Epithelial cell of esophagus (primary cell): ENCODE results near the gene DPCD.

Experiments
- DNase-seq: peaks from one replicate; pipeline ENCODE4 v3.0.0; 2010; ENCODE audit warnings: low read depth
- H3K4me3 ChIP-seq: 2 replicates; pipeline ENCODE4 v1.5.1; 2011; ENCODE audit warnings: mild to moderate bottlenecking, low read length, control low read depth
- CTCF ChIP-seq: IDR thresholded peaks from 2 replicates; pipeline ENCODE4 v1.5.1; 2011; ENCODE audit warnings: low read depth, mild to moderate bottlenecking, low read length, control low read depth, inconsistent platforms; ENCODE audit not compliant: insufficient read depth; ENCODE audit errors: missing control alignments

Gene DPCD

GRCh38 chr10:101558671-101559595, 29.2 kb upstream of the DPCD start:
- DNase-seq, result no peak
- no peak for TF ChIP-seq CTCF
- H3K4me3 ChIP-seq, result no peak overlapping the region

GRCh38 chr10:101559596-101560297, 28.4 kb upstream of the DPCD start:
- no peak overlapping the region for H3K4me3 ChIP-seq
- no peak for TF ChIP-seq CTCF
- DNase-seq, result no peak

- TF ChIP-seq CTCF, result no peak
- no peak overlapping the region for H3K4me3 ChIP-seq
- DNase-seq, result no peak
Observed at GRCh38 chr10:101560298-101561067, 27.6 kb upstream of the DPCD start.

GRCh38 chr10:101561068-101561915, 26.8 kb upstream of the DPCD start:
- DNase-seq, result no peak
- no peak for TF ChIP-seq CTCF
- H3K4me3 ChIP-seq, result no peak overlapping the region

- TF ChIP-seq CTCF, result no peak
- DNase-seq, result no peak
- H3K4me3 ChIP-seq, result no peak overlapping the region
Observed at GRCh38 chr10:101562231-101562630, 25.9 kb upstream of the DPCD start.

- TF ChIP-seq CTCF, result no peak
- no peak for DNase-seq
- H3K4me3 ChIP-seq, result no peak overlapping the region
Observed at GRCh38 chr10:101563007-101563406, 25.1 kb upstream of the DPCD start.
